H1 (cell line): ENCODE results near the gene TMEM181. TPM values are rescaled to one million over a fixed set of nuclear protein-coding genes. Genes with fewer than 3 reads are reported as not detected.

ENCODE experiments used
- CTCF ChIA-PET: fragments of 300-600 bp; sonication (Branson Sonifier 250); formaldehyde crosslinking; loops from one replicate; lab custom pipeline; 2021; ENCODE audit not compliant: partially characterized antibody; lab: Charles Lee
- POLR2A ChIA-PET: fragments of 300-600 bp; sonication (Branson Sonifier 250); formaldehyde crosslinking; loops from one replicate; lab custom pipeline; 2021; ENCODE audit warnings: inconsistent platforms; ENCODE audit not compliant: partially characterized antibody; lab: Charles Lee
- DNase-seq, 2 experiments: peaks; one replicate each; pipeline versions ENCODE4 v3.0.0 to v3.0.0-alpha.2; 2010 to 2022; ENCODE audit warnings: low spot score in 2 of 2, low read depth in 1 of 2, mixed read lengths in 1 of 2
- FAIRE-seq: peaks from 2 replicates; lab custom pipeline; 2011; peaks lifted over from hg19 to GRCh38; lab: Jason Lieb, UNC
- H2AFZ ChIP-seq: 2 replicates; pipeline ENCODE4 v1.8.1; 2012; ENCODE audit warnings: low read length, inconsistent platforms
- H2AK5ac ChIP-seq: 2 replicates; pipeline ENCODE4 v1.6.1; 2013; ENCODE audit warnings: low read depth, low read length
- H2BK120ac ChIP-seq: replicated peaks from 2 replicates; pipeline ENCODE3; 2013; ENCODE audit warnings: low read depth, low read length, inconsistent platforms
- H2BK12ac ChIP-seq: 2 replicates; pipeline ENCODE4 v1.6.1; 2013; ENCODE audit warnings: low read depth, low read length
- H2BK15ac ChIP-seq: 2 replicates; pipeline ENCODE4 v1.6.1; 2013; ENCODE audit warnings: low read length
- H2BK20ac ChIP-seq: 2 replicates; pipeline ENCODE4 v1.6.1; 2013; ENCODE audit warnings: low read length
- H2BK5ac ChIP-seq: 2 replicates; pipeline ENCODE4 v1.6.1; 2013; ENCODE audit warnings: low read depth, low read length
- H3K14ac ChIP-seq: 2 replicates; pipeline ENCODE4 v1.6.1; 2013; ENCODE audit warnings: inconsistent platforms; ENCODE audit not compliant: insufficient read length
- H3K18ac ChIP-seq: 2 replicates; pipeline ENCODE4 v1.6.1; 2013; ENCODE audit warnings: low read length; ENCODE audit errors: extremely low read depth
- H3K23ac ChIP-seq: 2 replicates; pipeline ENCODE4 v1.6.1; 2013; ENCODE audit warnings: inconsistent platforms; ENCODE audit not compliant: insufficient read length
- H3K23me2 ChIP-seq: 2 replicates; pipeline ENCODE4 v1.6.1; 2013; ENCODE audit warnings: low read depth, low read length
- H3K27ac ChIP-seq: 2 replicates; pipeline ENCODE4 v1.6.1; 2011; ENCODE audit warnings: low read depth, low read length, inconsistent platforms
- H3K27me3 ChIP-seq, 4 experiments: replicated peaks in 1 of 4; 1 replicate in 1 of 4; 2 replicates in 3 of 4; pipeline versions ENCODE4 v1.6.1 to v1.8.1; 2011 to 2013; ENCODE audit warnings: low read length in 3 of 4, mild to moderate bottlenecking in 3 of 4, inconsistent platforms in 2 of 4, mixed read lengths in 2 of 4, moderate library complexity in 1 of 4; ENCODE audit not compliant: control insufficient read depth in 3 of 4, insufficient read depth in 3 of 4; ENCODE audit errors: extremely low read depth in 1 of 4
- H3K36me3 ChIP-seq, 4 experiments: 2 replicates each; pipeline versions ENCODE4 v1.6.1 to v1.8.1; 2011 to 2013; ENCODE audit warnings: mild to moderate bottlenecking in 4 of 4, low read length in 3 of 4, moderate library complexity in 2 of 4, control low read depth in 1 of 4, inconsistent platforms in 1 of 4; ENCODE audit not compliant: insufficient read depth in 4 of 4, control insufficient read depth in 2 of 4
- H3K4ac ChIP-seq: replicated peaks from 2 replicates; pipeline ENCODE3; 2013; ENCODE audit warnings: low read length, low read depth, mixed read lengths, inconsistent platforms; ENCODE audit not compliant: insufficient read length
- H3K4me1 ChIP-seq, 4 experiments: replicated peaks in 1 of 4; 1 replicate in 1 of 4; 2 replicates in 3 of 4; pipeline versions ENCODE4 v1.6.1 to v1.8.1; 2011 to 2013; ENCODE audit warnings: low read length in 3 of 4, inconsistent platforms in 2 of 4, mixed read lengths in 1 of 4; ENCODE audit not compliant: insufficient read depth in 4 of 4, control insufficient read depth in 3 of 4
- H3K4me2 ChIP-seq, 2 experiments: 2 replicates each; pipeline versions ENCODE4 v1.6.1 to v1.8.1; 2011 to 2013; ENCODE audit warnings: low read depth in 2 of 2, low read length in 2 of 2, control low read depth in 1 of 2, inconsistent platforms in 1 of 2, mild to moderate bottlenecking in 1 of 2; ENCODE audit not compliant: insufficient read depth in 1 of 2
- H3K4me3 ChIP-seq, 4 experiments: fragments of 200-600, 300-600 bp in 1 of 4; sonication (generic), shearing (Covaris generic), sonication (Bioruptor Twin) in 1 of 4; 2 replicates each; pipeline versions ENCODE4 v1.5.1 to v1.8.1; 2011 to 2016; ENCODE audit warnings: low read length in 4 of 4, low read depth in 3 of 4, control low read depth in 2 of 4, inconsistent platforms in 2 of 4, mild to moderate bottlenecking in 2 of 4, mixed read lengths in 1 of 4, moderate library complexity in 1 of 4; ENCODE audit not compliant: insufficient read depth in 2 of 4; ENCODE audit errors: extremely low read depth in 1 of 4
- H3K56ac ChIP-seq: replicated peaks from 2 replicates; pipeline ENCODE3; 2013; ENCODE audit warnings: low read depth, mild to moderate bottlenecking, mixed read lengths, low read length, inconsistent platforms; ENCODE audit not compliant: insufficient read length
- H3K79me1 ChIP-seq: 2 replicates; pipeline ENCODE4 v1.6.1; 2013; ENCODE audit warnings: low read depth, low read length, control low read depth
- H3K79me2 ChIP-seq, 2 experiments: 2 replicates each; pipeline versions ENCODE4 v1.6.1 to v1.8.1; 2012 to 2013; ENCODE audit warnings: low read length in 2 of 2, mild to moderate bottlenecking in 2 of 2, inconsistent platforms in 1 of 2; ENCODE audit not compliant: insufficient read depth in 2 of 2, control insufficient read depth in 1 of 2
- H3K9ac ChIP-seq, 4 experiments: replicated peaks in 1 of 4; 1 replicate in 1 of 4; 2 replicates in 3 of 4; pipeline versions ENCODE4 v1.6.1 to v1.8.1; 2011 to 2013; ENCODE audit warnings: low read depth in 3 of 4, low read length in 3 of 4, control low read depth in 2 of 4, mild to moderate bottlenecking in 2 of 4, moderate library complexity in 2 of 4, inconsistent platforms in 1 of 4; ENCODE audit errors: extremely low read depth in 1 of 4
- H3K9me3 ChIP-seq, 2 experiments: 2 replicates each; pipeline versions ENCODE4 v1.6.1 to v1.8.1; 2012 to 2013; ENCODE audit warnings: mild to moderate bottlenecking in 2 of 2, moderate library complexity in 2 of 2, control low read depth in 1 of 2, inconsistent platforms in 1 of 2, low read depth in 1 of 2, low read length in 1 of 2, mixed read lengths in 1 of 2; ENCODE audit not compliant: insufficient read depth in 2 of 2
- H4K20me1 ChIP-seq, 2 experiments: replicated peaks in 1 of 2; 2 replicates each; pipeline versions ENCODE3 to v1.8.1; 2011 to 2013; ENCODE audit warnings: inconsistent platforms in 2 of 2, low read length in 2 of 2, mild to moderate bottlenecking in 1 of 2; ENCODE audit not compliant: insufficient read depth in 2 of 2, control insufficient read depth in 1 of 2
- H4K5ac ChIP-seq: 2 replicates; pipeline ENCODE4 v1.6.1; 2013; ENCODE audit warnings: low read length, low read depth, mixed read lengths, inconsistent platforms; ENCODE audit not compliant: insufficient read length
- H4K8ac ChIP-seq: 2 replicates; pipeline ENCODE4 v1.8.0; 2013; ENCODE audit warnings: mild to moderate bottlenecking, moderate library complexity, low read length, inconsistent platforms; ENCODE audit not compliant: insufficient read depth; ENCODE audit errors: extremely low read depth
- H4K91ac ChIP-seq: replicated peaks from 2 replicates; pipeline ENCODE3; 2013; ENCODE audit warnings: low read length, mixed read lengths, inconsistent platforms; ENCODE audit not compliant: insufficient read length
- BCL11A ChIP-seq, 2 experiments: IDR thresholded peaks; one replicate each; pipeline ENCODE4 v1.6.1; 2011; ENCODE audit warnings: low read depth in 2 of 2, low read length in 2 of 2, mild to moderate bottlenecking in 2 of 2
- BRCA1 ChIP-seq: IDR thresholded peaks from 2 replicates; pipeline ENCODE4 v1.6.1; 2012; ENCODE audit warnings: low read depth, low read length, improper control_type of control experiment
- CTCF ChIP-seq, 3 experiments: IDR thresholded peaks; 1 replicate in 2 of 3; 2 replicates in 1 of 3; pipeline versions ENCODE4 v1.5.1 to v1.6.1; 2011; ENCODE audit warnings: low read length in 3 of 3, mild to moderate bottlenecking in 3 of 3, inconsistent platforms in 2 of 3, low read depth in 1 of 3, moderate library complexity in 1 of 3; ENCODE audit not compliant: insufficient read depth in 1 of 3; ENCODE audit errors: control extremely low read depth in 1 of 3
- FOSL1 ChIP-seq: IDR thresholded peaks from 2 replicates; pipeline ENCODE4 v1.6.1; 2011; ENCODE audit warnings: mild to moderate bottlenecking, low read depth, low read length, moderate library complexity; ENCODE audit not compliant: insufficient read depth
- RAD21 ChIP-seq, 2 experiments: IDR thresholded peaks in 1 of 2; conservative IDR thresholded peaks in 1 of 2; 2 replicates each; pipeline ENCODE4 v1.6.1; 2011; ENCODE audit warnings: low read depth in 2 of 2, low read length in 2 of 2, improper control_type of control experiment in 1 of 2, inconsistent platforms in 1 of 2, mild to moderate bottlenecking in 1 of 2, moderate library complexity in 1 of 2
- TCF12 ChIP-seq: IDR thresholded peaks from 2 replicates; pipeline ENCODE4 v1.6.1; 2011; ENCODE audit warnings: low read depth, mild to moderate bottlenecking, low read length
- USF2 ChIP-seq: IDR thresholded peaks from 2 replicates; pipeline ENCODE4 v1.6.1; 2011; ENCODE audit warnings: low read length, improper control_type of control experiment
- WGBS, 2 experiments: shearing (Covaris generic) in 1 of 2; methylation state at CpG; one replicate each; pipeline versions ENCODE4 v1.1.6 to v1.1.7; 2013 to 2015; ENCODE audit warnings: low lambda C conversion rate in 2 of 2, mixed read lengths in 2 of 2, inconsistent platforms in 1 of 2, low coverage in 1 of 2, missing lambda C conversion rate in 1 of 2; ENCODE audit not compliant: insufficient replicate concordance in 2 of 2, insufficient coverage in 1 of 2, insufficient read length in 1 of 2; ENCODE audit errors: extremely low coverage in 1 of 2, missing lambda C conversion rate in 1 of 2; 5-methylcytosine and 5-hydroxymethylcytosine counted together
- polyA plus RNA-seq, 7 experiments: library from polyadenylated mRNA; depleted of rRNA in 3 of 7; stranded (reverse) in 5 of 7; unstranded in 2 of 7; fragments of >200 nt in 5 of 7; fragments of 200-250 nt in 2 of 7; gene quantifications; 1 replicate in 5 of 7; 2 replicates in 1 of 7; 4 replicates in 1 of 7; pipeline versions ENCODE4 v1.2.1 to v1.2.3, GENCODE V29; 2011 to 2013; ENCODE audit warnings: missing spikeins in 2 of 7, mixed read lengths in 2 of 7
- total RNA-seq: library from RNA; stranded (reverse); fragmentation: NEBNext Ultra II Directional; extraction: Animal tissue kit (Norgen Biotek cat#: 25700); gene quantifications from 2 replicates; pipeline ENCODE4 v1.2.1, GENCODE V29; 2021
- TF ChIP-seq, protein P1 (sequence below): IDR thresholded peaks from 2 replicates; pipeline ENCODE4 v1.6.1; 2012; ENCODE audit warnings: inconsistent platforms

The TMEM181 gene
- total and polyA plus RNA-seq, 2 of the 8 experiments (the other 6 are each of a cell fraction or from before 2014, with no cell fraction given), result 8.6 to 19.0 TPM

- Histone ChIP-seq H3K18ac (no peak overlapping the region), H3K23me2 (no peaks in the 10 kb centered on the region), H3K27ac (no peak overlapping the region), H2AK5ac (no peak overlapping the region), H4K91ac (no peak overlapping the region), H3K27me3 (no peaks in the 10 kb centered on the region), H4K8ac (no peak overlapping the region), H2BK15ac (no peak overlapping the region), H3K9me3 (no peaks in the 10 kb centered on the region), H2BK12ac (no peak overlapping the region), H4K5ac (no peak overlapping the region), H3K4ac (no peak overlapping the region), H2BK20ac (no peak overlapping the region), H3K23ac (no peak overlapping the region), H3K14ac (no peak overlapping the region), H3K4me1 (no peaks in the 10 kb centered on the region), H2BK5ac (no peak overlapping the region), H3K36me3 (peaks cover 16 to 40% (median 26%) of the 10 kb centered on the region in 4 experiments), H2BK120ac (no peak overlapping the region), H3K79me2 (no peaks in the 10 kb centered on the region), H3K4me3 (no peak overlapping the region), H3K4me2 (no peak overlapping the region), H4K20me1 (peaks cover 3 to 4% of the 10 kb centered on the region in 2 experiments), H3K56ac (no peak overlapping the region), H3K9ac (no peak overlapping the region), H3K79me1 (no peaks in the 10 kb centered on the region; the same call in 1 of the 2 replicates), H2AFZ (no peak overlapping the region)
- DNase-seq (peak; percentile 39 to 86), FAIRE-seq (peak; percentile 99)
- WGBS, 2 experiments, result 86% methylated on average over 13 of the region's 13 CpGs; no CpG with 5 or more reads in 1 of the 2 experiments
- ChIA-PET POLR2A (interaction anchor here (1.3 kb wide), 1 partner anchor 32 kb away, joined by 3 read pairs; no protein-coding TSS in a partner anchor), CTCF (interaction anchor here (0.6 to 2.5 kb wide), 37 partner anchors 8 to 528 kb away, joined by 3 to 13 read pairs (median 4); no protein-coding TSS in a partner anchor)
- TF ChIP-seq CTCF (IDR thresholded peaks at IDR 0.05; ENCODE audit: control extremely low read depth in 1 of 3, insufficient read depth in 1 of 3, low read depth in 1 of 3, low read length in 3 of 3) (peak; percentile 43 to 84 (median 73)), USF2 (no peak), TCF12 (no peak), RAD21 (IDR thresholded peaks at IDR 0.05 in 1 of 2, conservative IDR thresholded peaks at IDR 0.05 in 1 of 2; ENCODE audit: low read depth in 2 of 2, low read length in 2 of 2) (peak; percentile 72 to 78), FOSL1 (no peak), BRCA1 (no peak), BCL11A (IDR thresholded peaks at IDR 0.05; ENCODE audit: low read depth in 2 of 2, low read length in 2 of 2) (no peak)
- TF ChIP-seq, protein P1, sequence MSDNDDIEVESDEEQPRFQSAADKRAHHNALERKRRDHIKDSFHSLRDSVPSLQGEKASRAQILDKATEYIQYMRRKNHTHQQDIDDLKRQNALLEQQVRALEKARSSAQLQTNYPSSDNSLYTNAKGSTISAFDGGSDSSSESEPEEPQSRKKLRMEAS, result peak; percentile 81
Measured at GRCh38 chr6:158605266-158605878, 45.5 kb downstream of the TMEM181 start.
